ENCODE results near the gene SLC22A3.

Gene SLC22A3

DNA sequence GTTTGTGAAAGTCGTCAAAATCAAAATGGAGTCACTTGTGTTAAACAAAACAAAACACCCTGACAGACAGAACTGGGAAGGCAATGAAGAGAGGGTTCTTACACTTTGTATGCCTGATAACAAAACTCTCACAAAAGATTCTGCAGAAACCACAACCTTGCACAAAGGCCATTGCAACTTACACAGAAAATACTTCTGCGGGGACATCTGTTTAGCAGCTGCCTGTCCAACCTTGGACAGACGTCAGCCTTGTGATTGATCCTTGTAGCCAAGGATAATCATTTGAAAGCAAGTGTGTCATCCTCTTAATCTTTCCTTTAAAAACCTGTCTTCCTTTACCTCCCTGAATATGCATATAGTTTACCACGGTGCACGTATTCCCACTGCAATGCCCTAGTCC, 17.0 kb upstream of the SLC22A3 start:
- H3K27me3 Mint-ChIP-seq (ENCODE audit: low read depth, poor library complexity) = peaks cover 40% of the 10 kb centered on the region
- no peak overlapping the region for H3K4me3 Mint-ChIP-seq
- H3K9me3 Mint-ChIP-seq = peaks cover 17% of the 10 kb centered on the region
- TF ChIP-seq, protein P1, sequence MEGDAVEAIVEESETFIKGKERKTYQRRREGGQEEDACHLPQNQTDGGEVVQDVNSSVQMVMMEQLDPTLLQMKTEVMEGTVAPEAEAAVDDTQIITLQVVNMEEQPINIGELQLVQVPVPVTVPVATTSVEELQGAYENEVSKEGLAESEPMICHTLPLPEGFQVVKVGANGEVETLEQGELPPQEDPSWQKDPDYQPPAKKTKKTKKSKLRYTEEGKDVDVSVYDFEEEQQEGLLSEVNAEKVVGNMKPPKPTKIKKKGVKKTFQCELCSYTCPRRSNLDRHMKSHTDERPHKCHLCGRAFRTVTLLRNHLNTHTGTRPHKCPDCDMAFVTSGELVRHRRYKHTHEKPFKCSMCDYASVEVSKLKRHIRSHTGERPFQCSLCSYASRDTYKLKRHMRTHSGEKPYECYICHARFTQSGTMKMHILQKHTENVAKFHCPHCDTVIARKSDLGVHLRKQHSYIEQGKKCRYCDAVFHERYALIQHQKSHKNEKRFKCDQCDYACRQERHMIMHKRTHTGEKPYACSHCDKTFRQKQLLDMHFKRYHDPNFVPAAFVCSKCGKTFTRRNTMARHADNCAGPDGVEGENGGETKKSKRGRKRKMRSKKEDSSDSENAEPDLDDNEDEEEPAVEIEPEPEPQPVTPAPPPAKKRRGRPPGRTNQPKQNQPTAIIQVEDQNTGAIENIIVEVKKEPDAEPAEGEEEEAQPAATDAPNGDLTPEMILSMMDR (IDR thresholded peaks at IDR 0.05) = no peak
- DNase-seq = no peak
- peaks cover 35% of the 10 kb centered on the region for H3K4me1 Mint-ChIP-seq
- no peaks in the 10 kb centered on the region for H3K36me3 Mint-ChIP-seq (ENCODE audit: low read depth)
- no peak overlapping the region for H3K27ac Mint-ChIP-seq

DNA sequence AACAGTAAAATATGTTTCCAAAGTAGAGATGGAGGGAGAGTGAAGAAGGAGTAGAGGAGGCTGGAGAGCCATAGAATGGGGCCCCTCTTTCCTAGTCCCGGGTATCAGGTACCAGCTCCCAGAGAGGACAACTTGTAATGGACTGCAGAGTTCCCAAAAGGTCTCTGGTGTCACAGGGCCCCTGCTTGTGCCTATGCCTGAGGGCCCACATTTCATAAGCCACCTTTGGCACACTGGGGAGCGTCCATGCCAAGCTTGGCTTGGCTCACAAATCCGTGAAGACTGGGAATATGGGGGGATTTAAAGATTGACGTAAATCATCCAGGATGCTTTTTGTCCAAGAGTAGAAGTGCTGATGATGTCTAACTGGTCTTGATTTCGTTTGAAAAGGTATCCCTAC, 16.4 kb upstream of the SLC22A3 start:
- Mint-ChIP-seq H3K9me3 (peaks cover 17% of the 10 kb centered on the region), H3K27ac (no peak overlapping the region), H3K36me3 (ENCODE audit: low read depth) (no peaks in the 10 kb centered on the region), H3K27me3 (ENCODE audit: low read depth, poor library complexity) (peaks cover 40% of the 10 kb centered on the region), H3K4me1 (peaks cover 35% of the 10 kb centered on the region), H3K4me3 (no peak overlapping the region)
- no peak for DNase-seq
- TF ChIP-seq, protein P1 (IDR thresholded peaks at IDR 0.05) = no peak

GRCh38 chr6:160333101-160333500, 15.1 kb upstream of the SLC22A3 start:
- Mint-ChIP-seq H3K9me3 (peaks cover 17% of the 10 kb centered on the region), H3K4me1 (peaks cover 34% of the 10 kb centered on the region), H3K4me3 (no peak overlapping the region), H3K27ac (no peak overlapping the region), H3K27me3 (ENCODE audit: low read depth, poor library complexity) (peaks cover 47% of the 10 kb centered on the region), H3K36me3 (ENCODE audit: low read depth) (no peaks in the 10 kb centered on the region)
- TF ChIP-seq, protein P1 (IDR thresholded peaks at IDR 0.05) = no peak
- DNase-seq = no peak

DNA sequence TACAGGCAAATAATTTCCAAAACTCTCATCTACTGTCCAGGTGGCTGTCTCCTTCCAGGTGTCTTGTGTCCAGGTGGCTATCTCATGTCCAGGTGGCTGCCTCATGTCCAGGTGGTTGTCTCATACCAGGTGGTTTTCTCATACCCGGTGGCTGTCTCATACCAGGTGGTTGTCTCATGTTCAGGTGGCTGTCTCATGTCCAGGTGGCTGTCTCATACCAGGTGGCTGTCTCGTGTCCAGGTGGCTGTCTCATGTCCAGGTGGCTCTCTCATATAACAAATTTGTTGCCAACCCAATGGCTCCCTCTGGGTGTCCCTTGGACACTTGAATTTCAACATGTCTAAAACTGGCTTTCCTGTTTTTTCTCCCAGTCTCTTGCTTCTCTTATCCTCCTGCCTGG, 14.3 kb upstream of the SLC22A3 start:
- Mint-ChIP-seq H3K27me3 (ENCODE audit: low read depth, poor library complexity) (peaks cover 45% of the 10 kb centered on the region), H3K27ac (no peak overlapping the region), H3K4me1 (peaks cover 28% of the 10 kb centered on the region), H3K36me3 (ENCODE audit: low read depth) (no peaks in the 10 kb centered on the region), H3K9me3 (peaks cover 17% of the 10 kb centered on the region), H3K4me3 (no peak overlapping the region)
- DNase-seq = no peak
- TF ChIP-seq, protein P1 (IDR thresholded peaks at IDR 0.05) = no peak

DNA sequence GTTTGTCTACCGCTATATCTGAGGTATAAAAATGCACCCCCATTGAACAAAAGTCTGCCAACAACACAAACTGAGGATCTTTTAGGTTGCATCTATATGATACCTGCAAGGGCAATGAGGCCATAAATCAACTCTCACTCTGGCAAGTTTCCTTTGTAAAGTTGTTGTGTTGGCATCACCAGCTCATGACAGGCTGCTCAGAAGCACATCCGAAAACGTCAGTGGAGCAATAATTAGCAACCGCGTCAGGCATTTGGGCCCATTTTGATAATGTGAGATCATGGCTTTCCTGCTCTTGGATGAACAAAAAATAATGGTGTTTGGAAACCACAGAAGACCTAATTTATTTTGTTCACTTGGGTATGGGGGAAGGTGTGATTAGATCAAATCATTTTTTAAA, 12.0 kb upstream of the SLC22A3 start:
- TF ChIP-seq, protein P1 (IDR thresholded peaks at IDR 0.05) = no peak
- no peak overlapping the region for H3K27ac Mint-ChIP-seq
- H3K9me3 Mint-ChIP-seq = peaks cover 17% of the 10 kb centered on the region
- no peak for DNase-seq
- peaks cover 54% of the 10 kb centered on the region for H3K27me3 Mint-ChIP-seq (ENCODE audit: low read depth, poor library complexity)
- no peaks in the 10 kb centered on the region for H3K36me3 Mint-ChIP-seq (ENCODE audit: low read depth)
- H3K4me1 Mint-ChIP-seq = peaks cover 12% of the 10 kb centered on the region
- no peak overlapping the region for H3K4me3 Mint-ChIP-seq

GRCh38 chr6:160337301-160337700, 10.9 kb upstream of the SLC22A3 start:
- Mint-ChIP-seq H3K36me3 (ENCODE audit: low read depth) (no peaks in the 10 kb centered on the region), H3K4me1 (peaks cover 1% of the 10 kb centered on the region), H3K27ac (no peak overlapping the region), H3K4me3 (no peak overlapping the region), H3K9me3 (peaks cover 17% of the 10 kb centered on the region), H3K27me3 (ENCODE audit: low read depth, poor library complexity) (peaks cover 49% of the 10 kb centered on the region)
- no peak for DNase-seq
- TF ChIP-seq, protein P1 (IDR thresholded peaks at IDR 0.05) = no peak

All from nephron progenitor cell (in vitro differentiated cells).